HG03378 (cell line): Measurements from ENCODE around the gene ELMO1.

Experiments
- ATAC-seq: cut with Tn5 transposase; IDR thresholded peaks from one replicate; pipeline ENCODE4 v1.9.1; 2021; ENCODE audit warnings: mild to moderate bottlenecking, moderate library complexity; ENCODE audit not compliant: unreplicated experiment

The ELMO1 gene

GRCh38 chr7:37352251-37352880, 96.3 kb downstream of the ELMO1 start:
- no peak for ATAC-seq

- no peak for ATAC-seq
Observed at GRCh38 chr7:37351716-37352115, 96.9 kb downstream of the ELMO1 start.

- ATAC-seq, result no peak
Observed at GRCh38 chr7:37349979-37350590, 98.6 kb downstream of the ELMO1 start.

- no peak for ATAC-seq
Observed at GRCh38 chr7:37348982-37349381, 99.7 kb downstream of the ELMO1 start.

- ATAC-seq, result no peak
Observed at GRCh38 chr7:37346761-37347160, 101.9 kb downstream of the ELMO1 start.

GRCh38 chr7:37344886-37345579, 103.6 kb downstream of the ELMO1 start:
- ATAC-seq, result peak; percentile 28

GRCh38 chr7:37342688-37343471, 105.8 kb downstream of the ELMO1 start:
- peak; percentile 46 for ATAC-seq

- no peak for ATAC-seq
Observed at GRCh38 chr7:37342176-37342687, 106.4 kb downstream of the ELMO1 start.

- peak; percentile 58 for ATAC-seq
Observed at GRCh38 chr7:37341033-37341630, 107.5 kb downstream of the ELMO1 start.

GRCh38 chr7:37338966-37339365, 109.7 kb downstream of the ELMO1 start:
- no peak for ATAC-seq

- ATAC-seq, result no peak
Observed at GRCh38 chr7:37337522-37337921, 111.1 kb downstream of the ELMO1 start.

- peak; percentile 94 for ATAC-seq
Observed at GRCh38 chr7:37336259-37336658, 112.4 kb downstream of the ELMO1 start.

GRCh38 chr7:37333075-37333474, 115.6 kb downstream of the ELMO1 start:
- ATAC-seq, result no peak

- ATAC-seq, result no peak
Observed at GRCh38 chr7:37332243-37333016, 116.2 kb downstream of the ELMO1 start.

- ATAC-seq, result no peak
Observed at GRCh38 chr7:37330775-37331174, 117.9 kb downstream of the ELMO1 start.

- no peak for ATAC-seq
Observed at GRCh38 chr7:37329940-37330339, 118.7 kb downstream of the ELMO1 start.

- ATAC-seq, result no peak
Observed at GRCh38 chr7:37327288-37327687, 121.4 kb downstream of the ELMO1 start.

- no peak for ATAC-seq
Observed at GRCh38 chr7:37323966-37324365, 124.7 kb downstream of the ELMO1 start.

GRCh38 chr7:37322831-37323230, 125.8 kb downstream of the ELMO1 start:
- no peak for ATAC-seq

- ATAC-seq, result no peak
Observed at GRCh38 chr7:37320848-37321468, 127.7 kb downstream of the ELMO1 start.
